Hematopoietic multipotent progenitor cell (in vitro differentiated cells): ENCODE results near the gene TARBP2. TPM values are rescaled to one million over a fixed set of nuclear protein-coding genes. Genes with fewer than 3 reads are reported as not detected.

Experiments
- DNase-seq, 3 donors: peaks; one replicate each; pipeline ENCODE4 v3.0.0-alpha.2; 2011 to 2015; ENCODE audit warnings: low read depth in 2 of 3, low spot score in 2 of 3
- small RNA-seq: library from RNA; depleted of rRNA; stranded (forward); fragments of <200 nt; gene quantifications from one replicate; pipeline ENCODE3, GENCODE V24; 2012
- total RNA-seq: library from RNA; depleted of rRNA; stranded (reverse); fragments of >200 nt; gene quantifications from one replicate; pipeline ENCODE4 v1.2.3, GENCODE V29; 2012

Gene TARBP2
- total RNA-seq, 1 donor: 44.2 TPM

- no peak for DNase-seq
These were observed 50.8 kb downstream of the TARBP2 start for GRCh38 chr12:53551889-53552291.

GRCh38 chr12:53552361-53553327 is 51.6 kb downstream of the TARBP2 start:
- no peak for DNase-seq

Small RNA genes lying within 50 kb of the gene (small RNA-seq; reads per million reads assigned to genes)
- not detected for gene AC023509.3

Other genes with a start within 250 kb of the TARBP2 start
- gene ESPL1, start 233.0 kb upstream of the TARBP2 start, total RNA-seq: 1.3 TPM
- 477 TPM for gene PFDN5, start 205.7 kb upstream of the TARBP2 start, total RNA-seq
- 82.4 TPM for gene MYG1, start 201.6 kb upstream of the TARBP2 start, total RNA-seq
- gene AAAS, start 179.7 kb upstream of the TARBP2 start, total RNA-seq: 52.0 TPM
- gene SP7, start 164.9 kb upstream of the TARBP2 start, total RNA-seq: not detected
- gene SP1, start 121.1 kb upstream of the TARBP2 start, total RNA-seq: 107 TPM
- gene AMHR2, start 77.4 kb upstream of the TARBP2 start, total RNA-seq: 4.6 TPM
- 35.0 TPM for gene PRR13, start 59.5 kb upstream of the TARBP2 start, total RNA-seq
- 882 TPM for gene PCBP2, start 49.2 kb upstream of the TARBP2 start, total RNA-seq
- 33.1 TPM for gene MAP3K12, start 1.8 kb upstream of the TARBP2 start, total RNA-seq
- gene NPFF, start 6.2 kb downstream of the TARBP2 start, total RNA-seq: not detected
- gene ATF7, start 125.1 kb downstream of the TARBP2 start, total RNA-seq: 13.5 TPM
- gene ATP5MC2, start 174.8 kb downstream of the TARBP2 start, total RNA-seq: 563 TPM
- 155 TPM for gene CALCOCO1, start 226.2 kb downstream of the TARBP2 start, total RNA-seq